ENCODE data around the gene LPCAT3.
A peak's percentile ranks its signal among the peaks of the same experiment; 100 is the strongest.

Gene LPCAT3

GRCh38 chr12:7006639-7007038 is 11.6 kb downstream of the LPCAT3 start:
- peak overlapping the region; percentile 38; the same call in 1 of the 2 replicates for H3K27ac ChIP-seq
- TF ChIP-seq ZFX (IDR thresholded peaks at IDR 0.05): no peak
- TF ChIP-seq, protein P1, sequence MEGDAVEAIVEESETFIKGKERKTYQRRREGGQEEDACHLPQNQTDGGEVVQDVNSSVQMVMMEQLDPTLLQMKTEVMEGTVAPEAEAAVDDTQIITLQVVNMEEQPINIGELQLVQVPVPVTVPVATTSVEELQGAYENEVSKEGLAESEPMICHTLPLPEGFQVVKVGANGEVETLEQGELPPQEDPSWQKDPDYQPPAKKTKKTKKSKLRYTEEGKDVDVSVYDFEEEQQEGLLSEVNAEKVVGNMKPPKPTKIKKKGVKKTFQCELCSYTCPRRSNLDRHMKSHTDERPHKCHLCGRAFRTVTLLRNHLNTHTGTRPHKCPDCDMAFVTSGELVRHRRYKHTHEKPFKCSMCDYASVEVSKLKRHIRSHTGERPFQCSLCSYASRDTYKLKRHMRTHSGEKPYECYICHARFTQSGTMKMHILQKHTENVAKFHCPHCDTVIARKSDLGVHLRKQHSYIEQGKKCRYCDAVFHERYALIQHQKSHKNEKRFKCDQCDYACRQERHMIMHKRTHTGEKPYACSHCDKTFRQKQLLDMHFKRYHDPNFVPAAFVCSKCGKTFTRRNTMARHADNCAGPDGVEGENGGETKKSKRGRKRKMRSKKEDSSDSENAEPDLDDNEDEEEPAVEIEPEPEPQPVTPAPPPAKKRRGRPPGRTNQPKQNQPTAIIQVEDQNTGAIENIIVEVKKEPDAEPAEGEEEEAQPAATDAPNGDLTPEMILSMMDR (conservative IDR thresholded peaks at IDR 0.05): no peak

DNA sequence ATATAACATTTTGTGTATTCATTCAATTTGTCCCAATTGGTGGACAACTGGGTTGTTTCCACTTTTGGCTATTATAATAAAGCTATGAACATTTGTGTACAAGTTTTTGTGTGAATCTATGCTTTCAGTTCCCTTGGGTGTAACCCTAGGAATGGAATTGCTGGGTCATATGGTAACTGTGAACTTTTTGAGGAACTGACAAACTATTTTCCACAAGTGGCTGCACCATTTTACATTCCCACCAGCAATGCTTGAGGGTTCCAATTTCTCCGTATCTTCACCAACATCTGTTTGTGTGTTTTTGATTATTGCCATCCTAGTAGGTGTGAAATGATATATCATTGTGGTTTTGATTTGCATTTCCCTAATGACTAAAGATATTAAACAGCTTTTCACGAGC is 13.0 kb downstream of the LPCAT3 start:
- no peak overlapping the region for H3K27ac ChIP-seq
- TF ChIP-seq, protein P1 (conservative IDR thresholded peaks at IDR 0.05): no peak
- TF ChIP-seq ZFX (IDR thresholded peaks at IDR 0.05): no peak

- no peak overlapping the region for H3K27ac ChIP-seq
- TF ChIP-seq ZFX (IDR thresholded peaks at IDR 0.05): no peak
- TF ChIP-seq, protein P1 (conservative IDR thresholded peaks at IDR 0.05): no peak
These were observed 13.4 kb downstream of the LPCAT3 start for GRCh38 chr12:7004840-7005239.

GRCh38 chr12:7004287-7004803 is 13.9 kb downstream of the LPCAT3 start:
- no peak for TF ChIP-seq ZFX (IDR thresholded peaks at IDR 0.05)
- TF ChIP-seq, protein P1 (conservative IDR thresholded peaks at IDR 0.05): no peak

DNA sequence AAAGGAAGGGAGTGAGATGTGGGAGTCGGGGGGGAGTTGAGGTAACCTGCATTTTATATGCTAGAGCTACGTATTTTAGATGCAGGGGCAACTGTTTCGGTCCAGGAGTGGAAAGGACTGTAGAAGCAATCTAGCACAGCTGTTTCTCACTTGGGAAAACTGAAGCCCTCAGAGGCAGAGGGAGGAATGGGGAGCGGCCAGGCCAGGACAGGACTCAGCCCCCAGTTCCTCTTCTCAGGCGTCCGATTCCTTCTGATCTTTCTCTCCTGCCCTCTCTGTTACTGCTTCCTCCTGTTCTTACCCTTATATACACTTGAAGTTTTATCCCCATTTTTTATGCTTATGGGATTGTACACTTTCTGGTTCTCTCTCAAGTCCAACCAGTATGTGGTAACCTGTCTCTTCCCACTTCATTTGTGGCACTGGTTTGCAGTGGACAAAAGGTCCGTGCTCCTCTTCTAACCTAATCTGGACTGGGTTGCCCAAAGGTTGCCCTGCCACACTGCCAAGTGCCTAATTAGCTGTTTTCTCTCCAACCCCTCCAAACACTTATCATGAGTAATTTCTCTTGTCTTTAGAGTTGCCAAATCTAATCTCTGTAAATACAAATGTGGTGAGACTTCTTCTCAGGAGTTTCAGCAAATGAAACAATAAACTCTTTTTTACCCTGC is 16.2 kb downstream of the LPCAT3 start:
- TF ChIP-seq, protein P1 (conservative IDR thresholded peaks at IDR 0.05): no peak
- TF ChIP-seq ZFX (IDR thresholded peaks at IDR 0.05): no peak
- no peak overlapping the region for H3K27ac ChIP-seq

More at GRCh38 chr12:7004287-7004803, 13.9 kb downstream of the LPCAT3 start:
- H3K27ac ChIP-seq: no peak overlapping the region

DNA sequence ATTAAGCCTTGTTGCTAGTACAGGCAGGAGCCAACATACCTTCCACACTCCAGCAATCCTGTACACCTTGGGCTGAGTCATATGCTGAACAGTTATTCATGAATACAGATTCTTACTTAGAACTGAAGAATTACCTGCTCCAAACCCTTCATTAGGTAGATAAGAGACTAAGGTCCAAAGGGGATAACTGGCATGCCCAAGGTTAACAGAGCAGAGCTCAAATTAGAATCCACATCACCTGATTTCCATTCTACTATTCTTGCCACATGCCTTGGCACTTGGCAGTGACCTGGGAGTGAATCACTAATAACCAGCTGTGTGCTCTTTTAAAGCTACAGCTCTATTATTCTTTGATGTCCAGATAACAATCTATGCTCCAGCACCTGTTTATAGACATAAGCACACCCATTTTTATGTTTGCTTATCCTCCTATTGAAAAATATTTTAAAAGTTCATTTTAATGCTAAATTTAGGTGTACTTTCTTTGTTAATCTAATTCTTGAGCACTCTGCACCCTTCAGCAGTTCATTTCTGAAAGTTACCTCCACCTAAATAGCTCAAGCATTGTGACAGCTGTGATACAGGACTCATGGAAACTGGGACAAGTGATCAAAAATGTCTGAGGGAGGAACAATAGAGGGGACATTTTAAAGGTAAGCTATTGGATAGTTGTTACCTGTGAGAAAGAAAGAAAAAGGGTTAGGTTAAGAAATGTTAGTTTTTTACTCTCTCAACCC is 19.4 kb downstream of the LPCAT3 start:
- no peak overlapping the region for H3K27ac ChIP-seq
- TF ChIP-seq ZFX (IDR thresholded peaks at IDR 0.05): no peak
- TF ChIP-seq, protein P1 (conservative IDR thresholded peaks at IDR 0.05): no peak

DNA sequence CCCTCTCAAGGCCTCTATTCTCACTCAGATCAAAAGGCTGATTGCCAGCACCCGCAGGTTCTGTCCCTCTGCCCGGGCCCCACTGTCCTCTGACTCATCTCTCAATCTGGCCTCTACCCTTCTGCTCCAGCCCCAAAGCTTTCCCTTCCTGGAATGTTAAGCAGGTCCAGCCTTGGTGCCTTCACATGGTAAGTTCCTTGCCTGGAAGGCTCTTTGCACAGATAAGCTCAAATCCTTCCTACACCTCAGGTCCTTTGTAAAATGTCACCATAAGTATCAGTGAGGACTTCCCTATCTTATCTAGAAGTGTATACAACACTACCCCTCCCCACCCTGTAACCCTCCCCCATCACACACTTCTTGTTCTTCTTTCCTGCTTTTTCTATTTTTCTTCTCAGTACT is 22.2 kb downstream of the LPCAT3 start:
- no peak overlapping the region for H3K27ac ChIP-seq
- TF ChIP-seq ZFX (IDR thresholded peaks at IDR 0.05): no peak
